IMR-90 (cell line): ENCODE measurements around the gene DPP6. TPM values are rescaled to one million over a fixed set of nuclear protein-coding genes. Genes with fewer than 3 reads are reported as not detected.

Experiments
- ATAC-seq: fragments of 200-7000 bp; cut with Tn5 transposase; 2 replicates; pipeline ENCODE4 v1.9.1; 2020; ENCODE audit warnings: low read depth, mild to moderate bottlenecking, moderate library complexity
- BruUV-seq: library from RNA; stranded (reverse); fragments of 400-500 nt; replicated peaks from 2 replicates; lab custom pipeline; 2021; lab: Mats Ljungman, UMichigan
- CTCF ChIA-PET: fragments of 300-600 bp; formaldehyde crosslinking; extraction: SDS; loops from one replicate; lab custom pipeline; 2021; ENCODE audit warnings: antibody characterized with exemption; lab: Yijun Ruan, JAX
- POLR2A ChIA-PET: fragments of 300-600 bp; sonication (Branson Sonifier 250); formaldehyde crosslinking; loops from one replicate; lab custom pipeline; 2022; ENCODE audit warnings: antibody characterized with exemption; ENCODE audit not compliant: unreplicated experiment; lab: Charles Lee
- DNase-seq: peaks from one replicate; pipeline ENCODE4 v3.0.0; 2013
- H2AFZ ChIP-seq: replicated peaks from 2 replicates; pipeline ENCODE3; 2013; ENCODE audit warnings: low read length, mild to moderate bottlenecking; ENCODE audit not compliant: poor library complexity
- H2AK5ac ChIP-seq: 2 replicates; pipeline ENCODE4 v1.6.1; 2013; ENCODE audit warnings: low read depth, low read length, inconsistent platforms
- H2AK9ac ChIP-seq: replicated peaks from 2 replicates; pipeline ENCODE3; 2013; ENCODE audit warnings: mild to moderate bottlenecking, low read depth, low read length, moderate library complexity; ENCODE audit not compliant: poor library complexity
- H2BK120ac ChIP-seq: 2 replicates; pipeline ENCODE4 v1.6.1; 2013; ENCODE audit warnings: low read depth, low read length, inconsistent platforms
- H2BK15ac ChIP-seq: 3 replicates; pipeline ENCODE4 v1.6.1; 2013; ENCODE audit warnings: low read depth, low read length, inconsistent platforms
- H2BK20ac ChIP-seq: 2 replicates; pipeline ENCODE4 v1.6.1; 2013; ENCODE audit warnings: low read depth, mild to moderate bottlenecking, inconsistent platforms, low read length, moderate library complexity
- H2BK5ac ChIP-seq: 2 replicates; pipeline ENCODE4 v1.6.1; 2013; ENCODE audit warnings: mild to moderate bottlenecking, low read depth, low read length, inconsistent platforms; ENCODE audit not compliant: poor library complexity, severe bottlenecking
- H3K14ac ChIP-seq: replicated peaks from 2 replicates; pipeline ENCODE4 v1.6.1; 2013; ENCODE audit warnings: low read depth, low read length, inconsistent platforms
- H3K18ac ChIP-seq: 2 replicates; pipeline ENCODE4 v1.6.1; 2013; ENCODE audit warnings: low read depth, low read length, control low read depth
- H3K23ac ChIP-seq: 2 replicates; pipeline ENCODE4 v1.6.1; 2013; ENCODE audit warnings: low read depth, low read length, inconsistent platforms
- H3K27ac ChIP-seq: 2 replicates; pipeline ENCODE4 v1.5.1; 2013; ENCODE audit warnings: mild to moderate bottlenecking, control low read depth, low read length; ENCODE audit not compliant: insufficient read depth
- H3K27me3 ChIP-seq: 2 replicates; pipeline ENCODE4 v1.6.1; 2013; ENCODE audit warnings: low read length; ENCODE audit not compliant: control insufficient read depth, insufficient read depth
- H3K36me3 ChIP-seq: 2 replicates; pipeline ENCODE4 v1.6.1; 2013; ENCODE audit warnings: low read length, mixed read lengths; ENCODE audit not compliant: control insufficient read depth, insufficient read depth
- H3K4ac ChIP-seq: 2 replicates; pipeline ENCODE4 v1.6.1; 2013; ENCODE audit warnings: low read depth, low read length, inconsistent platforms
- H3K4me1 ChIP-seq: 2 replicates; pipeline ENCODE4 v1.6.1; 2013; ENCODE audit warnings: low read length, mixed read lengths; ENCODE audit not compliant: control insufficient read depth, insufficient read depth
- H3K4me2 ChIP-seq: 2 replicates; pipeline ENCODE4 v1.6.1; 2013; ENCODE audit warnings: low read depth, mild to moderate bottlenecking, control low read depth, low read length, moderate library complexity
- H3K4me3 ChIP-seq: 2 replicates; pipeline ENCODE4 v1.5.1; 2013; ENCODE audit warnings: low read depth, mild to moderate bottlenecking, control low read depth, low read length, moderate library complexity; ENCODE audit not compliant: insufficient read depth
- H3K56ac ChIP-seq: 2 replicates; pipeline ENCODE4 v1.6.1; 2013; ENCODE audit warnings: low read length, inconsistent platforms; ENCODE audit not compliant: insufficient read depth; ENCODE audit errors: extremely low read depth
- H3K79me1 ChIP-seq, 2 experiments: 2 replicates each; pipeline ENCODE4 v1.6.1; 2013; ENCODE audit warnings: low read length in 2 of 2, inconsistent platforms in 1 of 2, low read depth in 1 of 2
- H3K9ac ChIP-seq: 2 replicates; pipeline ENCODE4 v1.6.1; 2013; ENCODE audit warnings: low read depth, low read length, control low read depth
- H3K9me1 ChIP-seq: 2 replicates; pipeline ENCODE4 v1.6.1; 2013; ENCODE audit warnings: low read length, inconsistent platforms; ENCODE audit not compliant: insufficient read depth
- H3K9me3 ChIP-seq: 2 replicates; pipeline ENCODE4 v1.6.1; 2013; ENCODE audit warnings: low read length; ENCODE audit not compliant: control insufficient read depth, insufficient read depth
- H4K20me1 ChIP-seq: 2 replicates; pipeline ENCODE4 v1.6.1; 2013; ENCODE audit warnings: low read length, inconsistent platforms; ENCODE audit not compliant: insufficient read depth
- H4K5ac ChIP-seq: 2 replicates; pipeline ENCODE4 v1.6.1; 2013; ENCODE audit warnings: mild to moderate bottlenecking, low read depth, low read length, control low read depth
- H4K8ac ChIP-seq, 2 experiments: 2 replicates each; pipeline ENCODE4 v1.6.1; 2013; ENCODE audit warnings: low read depth in 2 of 2, low read length in 2 of 2, control low read depth in 1 of 2, inconsistent platforms in 1 of 2
- H4K91ac ChIP-seq: 2 replicates; pipeline ENCODE4 v1.6.1; 2013; ENCODE audit warnings: low read depth, low read length, inconsistent platforms; ENCODE audit not compliant: insufficient read depth
- BHLHE40 ChIP-seq: fragments of 150-350 bp; IDR thresholded peaks from 2 replicates; pipeline ENCODE4 v1.6.1; 2016; ENCODE audit warnings: mild to moderate bottlenecking, low read depth, low read length
- CEBPB ChIP-seq: IDR thresholded peaks from 2 replicates; pipeline ENCODE4 v1.6.1; 2012; ENCODE audit warnings: low read depth, low read length, improper control_type of control experiment
- CHD1 ChIP-seq: IDR thresholded peaks from 2 replicates; pipeline ENCODE4 v1.6.1; 2012; ENCODE audit warnings: low read depth, low read length, improper control_type of control experiment
- CTCF ChIP-seq: conservative IDR thresholded peaks from 2 replicates; pipeline ENCODE4 v1.5.1; 2012; ENCODE audit warnings: mild to moderate bottlenecking, low read depth, low read length, improper control_type of control experiment
- FOS ChIP-seq: fragments of 150-350 bp; IDR thresholded peaks from 2 replicates; pipeline ENCODE4 v1.6.1; 2016; ENCODE audit warnings: low read depth, low read length
- MAFK ChIP-seq: IDR thresholded peaks from 2 replicates; pipeline ENCODE4 v1.6.1; 2012; ENCODE audit warnings: low read depth, low read length, improper control_type of control experiment
- MAZ ChIP-seq: IDR thresholded peaks from 2 replicates; pipeline ENCODE4 v1.6.1; 2012; ENCODE audit warnings: low read depth, mild to moderate bottlenecking, low read length, improper control_type of control experiment, moderate library complexity, borderline replicate concordance
- MXI1 ChIP-seq: IDR thresholded peaks from 2 replicates; pipeline ENCODE4 v1.6.1; 2012; ENCODE audit warnings: low read depth, mild to moderate bottlenecking, low read length, moderate library complexity, borderline replicate concordance
- POLR2A ChIP-seq: IDR thresholded peaks from 2 replicates; pipeline ENCODE4 v1.6.1; 2012; ENCODE audit warnings: mild to moderate bottlenecking, low read depth, low read length
- RAD21 ChIP-seq: IDR thresholded peaks from 2 replicates; pipeline ENCODE4 v1.6.1; 2012; ENCODE audit warnings: low read length, improper control_type of control experiment
- RCOR1 ChIP-seq: IDR thresholded peaks from 2 replicates; pipeline ENCODE4 v1.6.1; 2012; ENCODE audit warnings: mild to moderate bottlenecking, low read length, improper control_type of control experiment; ENCODE audit not compliant: insufficient replicate concordance
- RFX5 ChIP-seq: IDR thresholded peaks from 2 replicates; pipeline ENCODE4 v1.8.0; 2012; ENCODE audit warnings: low read depth, mild to moderate bottlenecking, low read length, moderate library complexity
- SMC3 ChIP-seq: fragments of 150-350 bp; IDR thresholded peaks from 2 replicates; pipeline ENCODE4 v1.6.1; 2016; ENCODE audit warnings: low read depth, mild to moderate bottlenecking, antibody characterized with exemption, low read length, moderate library complexity
- USF2 ChIP-seq: fragments of 150-350 bp; IDR thresholded peaks from 2 replicates; pipeline ENCODE4 v1.6.1; 2017; ENCODE audit warnings: mild to moderate bottlenecking, antibody characterized with exemption, low read length, low read depth
- WGBS, 2 experiments: methylation state at CpG; one replicate each; pipeline versions ENCODE4 v1.1.5 to v1.1.7; 2013; ENCODE audit warnings: missing lambda C conversion rate in 2 of 2; ENCODE audit not compliant: insufficient read length in 1 of 2; ENCODE audit errors: extremely low coverage in 2 of 2; 5-methylcytosine and 5-hydroxymethylcytosine counted together
- dilution Hi-C: fragments of 300-500 bp; cut with HindIII; formaldehyde crosslinking; loops from one replicate; pipeline ENCODE4 v1.14.3; 2018; ENCODE audit warnings: low sequenced_read_pairs; ENCODE audit not compliant: unreplicated experiment
- in situ Hi-C: fragments of 300-500 bp; cut with MboI; formaldehyde crosslinking; loops from 3 replicates; pipeline ENCODE4 v1.14.3; 2019; ENCODE audit warnings: low sequenced_read_pairs, inconsistent platforms, mixed read lengths
- intact Hi-C: fragments of 100-400 bp; cut with micrococcal nuclease; formaldehyde crosslinking; loops from 2 replicates; pipeline ENCODE4 v1.10.0; 2022
- polyA plus RNA-seq, 3 experiments: library from polyadenylated mRNA; depleted of rRNA; stranded (reverse); fragments of >200 nt; gene quantifications; 2 replicates each; pipeline ENCODE4 v1.2.3, GENCODE V29; 2012; ENCODE audit warnings: low replicate concordance in 1 of 3
- total RNA-seq: library from RNA; depleted of rRNA; stranded (reverse); fragments of >200 nt; gene quantifications from 2 replicates; pipeline ENCODE4 v1.2.3, GENCODE V29; 2012

Gene DPP6
- total and polyA plus RNA-seq, 2 of the 4 experiments (the other 2 are of a cell fraction) = not detected

GRCh38 chr7:154451480-154452457, 399.6 kb downstream of the DPP6 start (continued):
- no peak for TF ChIP-seq MXI1
- TF ChIP-seq MAFK = no peak

GRCh38 chr7:154463794-154464193, 411.6 kb downstream of the DPP6 start:
- no peak overlapping the region for H3K56ac ChIP-seq
- H3K4me1 ChIP-seq = no peaks in the 10 kb centered on the region
- DNase-seq (no peak), ATAC-seq (no peak)
- H2BK20ac ChIP-seq = no peak overlapping the region
- no peaks in the 10 kb centered on the region for H3K36me3 ChIP-seq
- no peak overlapping the region for H3K14ac ChIP-seq
- no peak overlapping the region for H2BK15ac ChIP-seq
- H3K79me1 ChIP-seq = no peaks in the 10 kb centered on the region
- H3K4ac ChIP-seq = no peak overlapping the region
- no peak overlapping the region for H2BK120ac ChIP-seq
- H4K8ac ChIP-seq = no peak overlapping the region
- no peaks in the 10 kb centered on the region for H3K27me3 ChIP-seq
- no peak overlapping the region for H3K4me3 ChIP-seq
- H4K20me1 ChIP-seq = no peaks in the 10 kb centered on the region
- H2AK5ac ChIP-seq = no peak overlapping the region
- no peak overlapping the region for H3K9ac ChIP-seq
- no peak overlapping the region for H3K4me2 ChIP-seq
- no CpG with 5 or more reads among the region's 5 CpGs for WGBS, 2 experiments
- H2BK5ac ChIP-seq = no peak overlapping the region
- dilution Hi-C loops (no loop called here), in situ Hi-C loops (no loop called here), intact Hi-C loops (no loop called here)
- no peak overlapping the region for H2AFZ ChIP-seq
- H4K91ac ChIP-seq = no peak overlapping the region
- no peaks in the 10 kb centered on the region for H3K9me1 ChIP-seq
- no peak overlapping the region for H3K27ac ChIP-seq
- no peak overlapping the region for H2AK9ac ChIP-seq
- H3K23ac ChIP-seq = no peak overlapping the region
- no TSS peak for BruUV-seq
- no peak overlapping the region for H3K18ac ChIP-seq
- H3K9me3 ChIP-seq = peaks cover 9% of the 10 kb centered on the region
- POLR2A ChIA-PET = no interaction called here
- H4K5ac ChIP-seq = no peak overlapping the region
- CTCF ChIA-PET = interaction anchor here (0.5 kb wide), 1 partner anchor 12 kb away, joined by 3 read pairs; no protein-coding TSS in a partner anchor
- TF ChIP-seq SMC3 = no peak
- TF ChIP-seq BHLHE40 = no peak
- no peak for TF ChIP-seq FOS
- no peak for TF ChIP-seq CHD1
- TF ChIP-seq USF2 = no peak
- no peak for TF ChIP-seq RCOR1
- TF ChIP-seq RAD21 = no peak
- no peak for TF ChIP-seq MXI1
- no peak for TF ChIP-seq CEBPB
- no peak for TF ChIP-seq CTCF
- TF ChIP-seq POLR2A = no peak
- TF ChIP-seq RFX5 = no peak
- TF ChIP-seq MAZ = no peak
